Measurements from ENCODE around the gene FAM83B.

- TF ChIP-seq, protein P1, sequence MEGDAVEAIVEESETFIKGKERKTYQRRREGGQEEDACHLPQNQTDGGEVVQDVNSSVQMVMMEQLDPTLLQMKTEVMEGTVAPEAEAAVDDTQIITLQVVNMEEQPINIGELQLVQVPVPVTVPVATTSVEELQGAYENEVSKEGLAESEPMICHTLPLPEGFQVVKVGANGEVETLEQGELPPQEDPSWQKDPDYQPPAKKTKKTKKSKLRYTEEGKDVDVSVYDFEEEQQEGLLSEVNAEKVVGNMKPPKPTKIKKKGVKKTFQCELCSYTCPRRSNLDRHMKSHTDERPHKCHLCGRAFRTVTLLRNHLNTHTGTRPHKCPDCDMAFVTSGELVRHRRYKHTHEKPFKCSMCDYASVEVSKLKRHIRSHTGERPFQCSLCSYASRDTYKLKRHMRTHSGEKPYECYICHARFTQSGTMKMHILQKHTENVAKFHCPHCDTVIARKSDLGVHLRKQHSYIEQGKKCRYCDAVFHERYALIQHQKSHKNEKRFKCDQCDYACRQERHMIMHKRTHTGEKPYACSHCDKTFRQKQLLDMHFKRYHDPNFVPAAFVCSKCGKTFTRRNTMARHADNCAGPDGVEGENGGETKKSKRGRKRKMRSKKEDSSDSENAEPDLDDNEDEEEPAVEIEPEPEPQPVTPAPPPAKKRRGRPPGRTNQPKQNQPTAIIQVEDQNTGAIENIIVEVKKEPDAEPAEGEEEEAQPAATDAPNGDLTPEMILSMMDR (IDR thresholded peaks at IDR 0.05; ENCODE audit: insufficient read depth, low read length, poor library complexity, severe bottlenecking) = no peak
- no peak for TF ChIP-seq EZH2phosphoT487 (conservative IDR thresholded peaks at IDR 0.05; ENCODE audit: low read length)
These were observed 18.6 kb downstream of the FAM83B start for GRCh38 chr6:54865091-54865631.

All from SU-DHL-6 (cell line).